ENCODE measurements around the gene VPS52.
"Not testable (repeated sequence)": the region's sequence is repeated elsewhere in the genome, so short reads cannot be mapped to it uniquely, and the experiment has no call there.

Gene VPS52

GRCh38 chr6:33304216-33304615 lies 32.5 kb upstream of the VPS52 start:
- DNase-seq, result no peak

- no peak for DNase-seq
Observed at GRCh38 chr6:33301877-33302276, 30.2 kb upstream of the VPS52 start.

- peak; percentile 81 for DNase-seq
Observed at GRCh38 chr6:33299237-33299944, 27.7 kb upstream of the VPS52 start.

GRCh38 chr6:33298773-33299236 lies 27.1 kb upstream of the VPS52 start, which contains the start of gene RGL2:
Gene RGL2 (minus strand): TSS chr6:33298942. CDS start chr6:33298610, 332 bp downstream.
- DNase-seq, result peak; percentile 62

DNA sequence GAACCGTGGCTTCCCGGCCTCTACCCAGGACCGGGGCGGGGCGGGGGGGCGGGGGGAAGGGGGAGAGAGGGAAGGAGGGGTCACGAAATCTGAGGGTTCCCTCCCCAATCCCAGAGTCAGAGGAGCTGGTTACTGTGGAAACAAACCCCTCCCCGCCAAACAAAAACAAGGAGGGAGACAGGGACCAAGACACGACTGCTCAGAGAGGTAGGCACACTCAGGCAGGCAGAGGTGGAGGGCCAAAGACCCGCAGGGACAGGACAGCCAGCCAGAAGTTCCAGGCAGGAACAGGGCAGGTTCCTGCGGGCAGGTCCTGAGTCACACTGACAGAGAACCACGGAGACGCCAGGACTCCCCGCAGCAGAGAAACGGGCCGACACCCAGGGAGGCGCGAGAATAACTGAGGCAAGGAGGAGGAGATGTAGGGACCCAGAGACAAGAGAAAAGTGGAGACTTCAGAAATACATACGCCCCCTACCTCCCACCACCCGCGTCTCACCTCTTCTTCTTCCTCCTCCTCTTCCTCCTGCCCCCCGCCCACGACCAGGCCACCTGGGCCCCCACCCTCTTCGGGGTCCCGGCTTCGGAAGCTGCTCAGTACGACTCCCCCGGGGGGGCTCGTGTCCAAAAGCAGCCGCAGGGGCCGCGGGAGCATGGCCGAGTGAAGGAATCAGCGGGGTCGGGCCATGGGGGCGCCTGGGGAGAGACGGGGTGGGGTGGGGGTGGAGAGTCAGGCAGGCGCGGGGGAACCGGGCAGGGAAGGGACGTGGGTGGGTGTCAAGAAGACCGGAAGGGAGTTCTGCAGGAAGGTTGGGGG lies 26.5 kb upstream of the VPS52 start:
- DNase-seq, result peak; percentile 4

- no peak for DNase-seq
Observed at GRCh38 chr6:33297406-33297955, 25.8 kb upstream of the VPS52 start.

GRCh38 chr6:33296797-33297405 lies 25.2 kb upstream of the VPS52 start:
- no peak for DNase-seq

GRCh38 chr6:33295621-33296369 lies 24.1 kb upstream of the VPS52 start:
- no peak for DNase-seq

- DNase-seq, result no peak
Observed at GRCh38 chr6:33294086-33294823, 22.6 kb upstream of the VPS52 start.

- no peak for DNase-seq
Observed at GRCh38 chr6:33292996-33293682, 21.5 kb upstream of the VPS52 start.

DNA sequence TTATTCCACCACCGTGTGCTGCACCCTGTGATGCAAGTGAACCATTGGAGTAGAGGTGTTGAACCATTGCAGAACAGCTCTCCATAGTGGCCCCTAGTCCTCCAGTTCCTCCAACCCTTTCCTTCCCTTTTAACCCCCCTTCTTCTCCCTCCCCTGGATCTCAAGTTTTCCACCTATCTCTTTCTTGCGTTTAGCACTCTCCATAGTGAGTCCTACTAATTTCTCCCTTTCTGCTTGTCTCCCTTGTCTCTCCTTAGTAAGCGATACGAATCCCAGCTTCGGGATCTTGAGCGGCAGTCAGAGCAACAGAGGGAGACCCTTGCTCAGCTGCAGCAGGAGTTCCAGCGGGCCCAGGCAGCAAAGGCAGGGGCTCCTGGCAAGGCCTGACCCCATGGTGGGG lies 18.8 kb upstream of the VPS52 start:
- DNase-seq, result no peak

DNA sequence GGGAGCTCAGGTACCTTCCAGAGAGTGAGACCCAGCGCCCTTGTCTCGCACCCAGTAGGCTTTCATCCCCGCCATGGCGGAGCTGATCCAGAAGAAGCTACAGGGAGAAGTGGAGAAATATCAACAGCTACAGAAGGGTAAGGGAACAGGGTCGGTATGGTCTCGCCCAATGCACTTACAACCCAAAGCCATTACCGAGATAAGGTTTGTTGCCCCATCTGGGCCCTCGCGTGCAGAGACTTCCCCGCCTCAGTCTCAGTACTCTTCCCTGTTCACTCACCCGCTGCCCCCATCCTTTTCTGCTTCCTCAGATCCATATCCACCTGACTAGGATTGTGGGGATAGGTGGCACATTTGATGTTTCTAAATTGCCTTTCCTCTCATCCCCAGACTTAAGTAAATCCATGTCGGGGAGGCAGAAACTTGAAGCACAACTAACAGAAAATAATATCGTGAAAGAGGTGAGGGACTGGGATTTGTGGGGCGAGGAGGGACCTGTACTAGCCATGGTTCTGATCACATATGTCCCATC lies 18.2 kb upstream of the VPS52 start:
- DNase-seq, result no peak

GRCh38 chr6:33288921-33289783 lies 17.5 kb upstream of the VPS52 start, which contains the start of the genes PFDN6 and WDR46:
Gene PFDN6 (plus strand): TSS chr6:33289601. CDS start chr6:33289857, 256 bp downstream.
Gene WDR46 (minus strand): TSS chr6:33289239. CDS start chr6:33289170, 69 bp downstream.
- peak; percentile 92 for DNase-seq

DNA sequence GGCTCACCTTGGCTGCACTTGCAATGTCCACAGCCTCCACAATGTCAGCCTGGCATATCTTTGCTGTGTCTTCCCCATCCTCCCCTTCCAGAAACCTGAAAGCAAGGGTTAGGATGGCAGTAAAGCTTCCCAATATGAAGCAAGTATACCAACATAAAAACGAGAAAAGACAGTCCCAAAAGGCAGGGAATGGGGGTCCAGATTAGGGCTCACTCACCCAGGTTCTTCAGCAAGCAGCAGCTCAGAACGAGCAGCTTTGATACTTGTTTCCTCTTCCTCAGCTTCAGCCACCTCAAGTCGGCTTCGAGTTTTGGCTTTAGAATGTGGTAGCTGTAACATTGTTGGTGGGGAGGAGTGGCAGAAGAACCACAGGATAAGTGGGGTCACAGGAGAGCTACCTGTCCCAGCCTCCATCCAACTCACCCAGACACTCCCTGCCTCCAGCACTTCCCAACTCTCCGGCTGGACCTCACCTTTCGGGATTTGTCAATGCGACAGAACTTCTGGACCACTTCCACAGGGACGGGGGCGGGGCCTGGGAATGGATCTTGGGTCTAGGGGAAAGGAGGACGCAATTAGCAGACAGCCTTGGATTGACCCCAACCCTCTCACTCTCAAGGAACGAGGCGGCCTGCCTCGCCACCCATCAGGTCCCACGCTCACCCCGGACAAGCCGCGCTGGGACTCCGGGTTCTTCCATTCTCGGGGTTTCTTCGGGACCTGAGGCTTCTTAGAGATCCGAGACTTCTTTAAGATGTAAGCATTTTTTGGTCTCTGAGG lies 16.7 kb upstream of the VPS52 start:
- no peak for DNase-seq

GRCh38 chr6:33286946-33287914 lies 15.6 kb upstream of the VPS52 start:
- no peak for DNase-seq

GRCh38 chr6:33285214-33285613 lies 13.5 kb upstream of the VPS52 start:
- not testable (repeated sequence) for DNase-seq

- no peak for DNase-seq
Observed at GRCh38 chr6:33280539-33280938, 8.9 kb upstream of the VPS52 start.

All from NCI-H1092 treated with DMSO at 0.1 percent for 48 hours (cell line).